Testis (tissue), 2 donors: ENCODE measurements around the gene MINDY4.

ENCODE experiments used
- POLR2A ChIP-seq: fragments of 450-650 bp; IDR thresholded peaks from one replicate; pipeline ENCODE4 v1.6.1; 2017; ENCODE audit warnings: antibody characterized with exemption, mild to moderate bottlenecking, moderate library complexity
- TF ChIP-seq, protein P1 (sequence below), 3 experiments: fragments of 450-650 bp in 2 of 3; fragments of 200-600 bp in 1 of 3; sonication (generic) in 1 of 3; IDR thresholded peaks; one replicate each; pipeline ENCODE4 v1.5.1; 2016 to 2019; ENCODE audit warnings: antibody characterized with exemption in 3 of 3, mild to moderate bottlenecking in 2 of 3, moderate library complexity in 1 of 3

DNA sequence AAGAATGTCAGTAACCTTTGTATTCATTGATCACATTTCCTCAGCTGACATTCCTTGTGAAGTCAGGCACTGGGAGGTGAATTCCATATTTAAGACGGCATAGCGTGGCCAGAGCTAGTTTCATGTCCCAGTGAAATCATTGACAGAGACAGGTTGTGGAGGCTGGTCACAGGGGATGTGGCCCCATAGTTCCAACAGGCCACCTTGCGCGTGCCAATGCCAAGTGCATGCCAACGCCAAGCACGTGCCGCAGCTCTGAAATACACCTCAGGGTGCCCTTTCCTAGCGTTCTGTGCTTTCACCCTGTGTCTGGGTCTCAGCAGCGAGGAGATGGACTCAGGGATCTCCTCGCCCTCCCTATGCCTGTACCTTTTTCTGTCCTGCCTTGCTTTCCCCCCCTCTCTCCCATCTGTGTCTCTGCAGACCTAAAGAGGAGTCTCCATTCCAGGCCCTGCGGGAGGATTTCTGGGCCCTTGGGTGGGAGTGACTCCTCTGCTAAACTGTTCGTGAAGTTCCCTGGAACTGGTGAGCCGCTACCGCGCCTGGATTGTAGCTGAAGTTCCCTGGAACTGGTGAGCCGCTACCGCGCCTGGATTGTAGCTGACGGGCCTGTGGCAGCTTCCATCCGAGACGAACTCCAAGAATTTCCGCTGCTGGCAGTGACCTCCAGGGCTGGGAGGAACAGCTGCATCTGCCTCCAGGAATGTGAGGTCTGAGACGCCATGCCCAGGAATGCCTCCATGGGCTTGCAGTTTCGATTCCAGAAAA is 160.1 kb downstream of the MINDY4 start:
- TF ChIP-seq, protein P1, sequence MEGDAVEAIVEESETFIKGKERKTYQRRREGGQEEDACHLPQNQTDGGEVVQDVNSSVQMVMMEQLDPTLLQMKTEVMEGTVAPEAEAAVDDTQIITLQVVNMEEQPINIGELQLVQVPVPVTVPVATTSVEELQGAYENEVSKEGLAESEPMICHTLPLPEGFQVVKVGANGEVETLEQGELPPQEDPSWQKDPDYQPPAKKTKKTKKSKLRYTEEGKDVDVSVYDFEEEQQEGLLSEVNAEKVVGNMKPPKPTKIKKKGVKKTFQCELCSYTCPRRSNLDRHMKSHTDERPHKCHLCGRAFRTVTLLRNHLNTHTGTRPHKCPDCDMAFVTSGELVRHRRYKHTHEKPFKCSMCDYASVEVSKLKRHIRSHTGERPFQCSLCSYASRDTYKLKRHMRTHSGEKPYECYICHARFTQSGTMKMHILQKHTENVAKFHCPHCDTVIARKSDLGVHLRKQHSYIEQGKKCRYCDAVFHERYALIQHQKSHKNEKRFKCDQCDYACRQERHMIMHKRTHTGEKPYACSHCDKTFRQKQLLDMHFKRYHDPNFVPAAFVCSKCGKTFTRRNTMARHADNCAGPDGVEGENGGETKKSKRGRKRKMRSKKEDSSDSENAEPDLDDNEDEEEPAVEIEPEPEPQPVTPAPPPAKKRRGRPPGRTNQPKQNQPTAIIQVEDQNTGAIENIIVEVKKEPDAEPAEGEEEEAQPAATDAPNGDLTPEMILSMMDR (IDR thresholded peaks at IDR 0.05) = no peak
- TF ChIP-seq POLR2A = no peak
